GM21825 (cell line): ENCODE results near the gene NEO1.
"Not testable (repeated sequence)": the region's sequence is repeated elsewhere in the genome, so short reads cannot be mapped to it uniquely, and the experiment has no call there.

ENCODE experiments used
- ATAC-seq: cut with Tn5 transposase; IDR thresholded peaks from one replicate; pipeline ENCODE4 v1.9.1; 2021; ENCODE audit warnings: mild to moderate bottlenecking, moderate library complexity; ENCODE audit not compliant: unreplicated experiment

Gene NEO1

DNA sequence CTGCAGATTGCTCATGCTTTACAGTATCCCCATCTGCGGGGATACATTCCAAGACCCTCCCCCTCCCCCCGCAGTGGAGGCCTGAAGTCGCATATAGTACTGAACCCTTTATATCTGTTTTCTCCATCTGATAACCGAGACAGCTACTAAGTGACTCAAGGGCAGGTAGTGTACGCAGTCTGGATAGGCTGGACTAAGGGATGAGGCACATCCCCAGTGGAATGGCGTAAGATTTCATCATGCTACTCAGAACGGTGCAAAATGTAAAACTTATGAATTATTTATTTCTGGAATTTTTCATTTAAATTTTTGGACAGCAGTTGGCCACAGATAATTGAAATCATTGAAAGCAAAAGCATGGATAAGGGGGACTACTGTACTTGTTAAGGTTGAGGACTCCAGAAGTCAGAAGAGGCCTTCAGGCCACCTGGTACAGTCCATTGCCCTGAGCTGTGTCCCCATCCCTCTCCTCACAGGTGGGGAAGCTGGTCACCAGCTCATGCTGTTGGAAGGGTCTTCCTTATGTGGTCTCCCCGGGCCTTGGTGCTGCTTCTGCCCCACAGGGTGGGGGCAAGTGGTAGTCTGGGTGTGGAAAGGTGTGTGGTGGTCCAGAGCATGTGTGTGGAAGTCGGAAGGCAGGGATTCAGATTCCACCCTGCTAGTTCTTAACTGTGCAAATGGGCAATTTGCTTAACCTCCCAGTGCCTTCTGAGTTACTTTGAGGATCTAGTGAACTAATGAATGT, 244.5 kb downstream of the NEO1 start:
- ATAC-seq, result no peak

DNA sequence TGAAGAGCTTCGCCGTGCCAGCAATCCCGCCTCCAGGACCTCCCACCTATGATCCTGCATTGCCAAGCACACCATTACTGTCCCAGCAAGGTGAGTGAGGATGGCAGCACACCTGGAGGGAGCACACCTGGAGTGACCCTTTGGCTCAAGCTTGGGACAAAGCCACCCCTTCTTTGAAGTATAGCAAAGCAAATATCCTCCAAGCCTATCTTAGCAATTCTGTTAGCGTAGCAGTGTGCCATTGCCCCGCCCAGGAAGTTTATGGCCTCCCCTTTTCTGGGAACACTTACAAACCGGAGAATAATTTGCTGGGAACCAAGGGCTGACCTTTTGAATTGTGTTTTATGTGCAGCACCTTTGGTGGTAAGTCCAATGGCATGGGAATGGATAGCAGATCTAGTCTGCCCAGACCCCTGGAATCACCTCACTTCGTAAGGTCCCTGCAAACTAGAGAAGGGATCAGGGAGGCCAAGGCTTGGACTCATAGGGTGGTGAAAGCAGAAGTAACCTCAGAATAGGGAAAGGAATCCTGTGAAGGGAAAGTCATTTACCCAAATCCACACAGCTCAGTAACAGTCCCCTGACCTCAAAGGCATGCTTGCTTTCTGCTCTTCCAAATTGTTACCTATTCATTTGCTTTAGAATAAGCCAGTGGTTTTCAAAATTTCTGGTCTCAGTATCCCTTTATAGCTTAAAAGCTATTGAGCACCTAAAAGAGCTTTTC, 246.4 kb downstream of the NEO1 start:
- no peak for ATAC-seq

DNA sequence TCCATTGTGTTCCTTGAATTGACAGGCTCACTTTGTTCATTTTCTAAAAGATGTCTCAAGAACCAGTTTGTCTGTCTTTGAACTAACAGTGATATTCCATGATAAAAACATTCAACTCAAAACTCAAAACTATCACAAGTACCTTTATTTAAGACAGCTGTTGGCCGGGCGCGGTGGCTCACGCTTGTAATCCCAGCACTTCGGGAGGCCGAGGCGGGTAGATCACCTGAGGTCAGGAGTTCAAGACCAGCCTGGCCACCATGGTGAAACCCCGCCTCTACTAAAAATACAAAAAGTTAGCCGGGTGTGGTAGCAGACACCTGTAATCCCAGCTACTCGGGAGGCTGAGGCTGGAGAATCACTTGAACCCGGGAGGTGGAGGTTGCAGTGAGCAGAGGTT, 248.0 kb downstream of the NEO1 start:
- not testable (repeated sequence) for ATAC-seq

DNA sequence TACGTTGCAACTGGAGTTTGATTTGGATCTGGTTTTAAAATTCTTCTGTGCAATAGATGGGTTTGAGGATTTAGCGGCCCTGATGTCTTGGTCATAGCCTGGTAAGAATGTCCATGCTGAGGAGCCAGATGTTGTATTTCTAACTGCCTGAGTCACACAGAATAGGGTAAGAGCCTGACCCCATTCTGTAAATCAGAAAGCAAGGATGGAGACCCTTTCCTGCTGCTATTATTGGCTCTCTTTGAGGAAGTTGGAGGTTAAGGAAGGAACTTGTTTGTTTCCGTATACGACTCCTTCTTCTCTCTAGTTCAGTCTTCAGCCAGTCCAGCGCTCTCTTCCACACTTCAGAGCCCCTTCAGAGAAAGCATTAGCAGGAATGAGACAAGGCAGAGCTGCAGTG, 251.4 kb downstream of the NEO1 start:
- no peak for ATAC-seq

DNA sequence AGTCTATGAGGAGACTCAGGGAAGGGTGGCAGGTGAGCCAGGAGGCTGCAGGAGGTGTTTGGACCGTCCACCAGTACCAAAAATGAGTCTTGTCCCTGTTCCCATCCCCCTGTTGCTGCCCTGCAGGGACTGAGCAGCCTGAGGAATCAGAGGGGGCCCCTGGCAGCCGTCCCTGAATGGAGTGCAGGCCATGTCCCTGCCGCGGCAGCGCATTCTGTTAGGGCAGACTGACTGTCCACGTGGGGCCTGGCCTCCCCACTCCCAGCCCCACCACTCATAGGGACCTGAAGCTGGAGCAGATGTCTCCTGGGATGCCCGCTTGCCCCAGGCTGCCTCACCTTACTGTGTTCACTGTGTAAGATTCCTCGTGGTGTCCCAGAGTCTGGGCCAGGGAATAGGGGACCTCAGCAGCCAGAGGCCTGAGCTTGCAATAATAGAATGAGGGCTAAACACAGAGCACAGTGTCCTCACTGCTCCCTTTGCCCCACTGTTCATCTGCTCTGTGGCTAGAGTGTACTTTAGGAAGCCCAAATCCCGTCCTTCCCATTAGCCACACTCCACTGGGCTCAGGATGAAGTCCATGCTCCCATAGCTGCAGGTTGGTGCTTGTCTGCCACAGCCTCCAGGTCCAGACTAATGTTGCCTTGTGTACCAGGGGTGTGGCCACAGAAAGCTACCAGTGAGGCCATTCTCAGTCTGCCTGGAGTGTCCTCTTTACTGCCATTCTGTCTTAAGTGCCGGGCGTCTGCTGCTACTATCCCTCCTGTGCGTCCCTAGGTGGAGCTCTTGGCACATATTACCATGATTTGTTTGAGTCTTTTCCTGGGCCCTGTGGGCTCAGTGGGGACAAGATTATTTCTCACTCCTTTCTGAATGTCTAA, 253.3 kb downstream of the NEO1 start:
- no peak for ATAC-seq

DNA sequence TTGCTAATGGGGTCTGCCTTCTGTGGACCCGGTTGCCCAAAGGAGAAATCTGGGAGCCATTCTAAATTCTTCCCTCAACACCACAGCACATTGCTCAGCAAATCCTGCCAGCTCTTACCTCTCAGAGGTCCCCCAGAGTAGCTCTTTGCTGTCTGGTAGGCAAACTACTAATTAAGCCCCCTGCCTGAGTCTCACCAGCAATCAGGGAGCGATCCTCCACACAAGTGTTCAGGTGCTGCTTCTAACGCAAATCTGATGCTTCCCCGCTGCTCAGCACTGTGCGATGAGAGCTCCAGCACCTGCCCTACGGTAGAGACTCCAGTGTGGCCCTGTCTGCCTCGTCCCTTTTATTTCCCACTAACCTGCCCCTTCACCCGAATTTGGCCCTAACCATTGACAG, 256.0 kb downstream of the NEO1 start:
- no peak for ATAC-seq

DNA sequence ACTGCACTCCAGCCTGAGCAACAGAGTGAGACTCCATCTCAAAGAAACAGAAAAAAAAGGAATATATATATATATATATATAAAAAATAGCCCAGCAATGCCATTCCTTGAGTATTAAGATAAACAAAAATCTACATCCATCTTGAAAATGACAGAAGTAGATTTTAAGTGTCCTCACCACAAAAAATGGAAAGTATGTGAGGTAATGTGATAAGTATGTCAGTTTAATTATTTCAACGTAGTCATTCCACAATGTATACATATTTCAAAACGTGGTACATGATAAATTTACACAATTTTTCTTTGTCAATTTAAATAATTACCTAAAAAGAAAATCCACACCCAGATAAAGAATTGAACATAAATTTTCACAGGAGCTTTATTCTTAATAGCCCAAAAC, 261.6 kb downstream of the NEO1 start:
- ATAC-seq, result no peak

DNA sequence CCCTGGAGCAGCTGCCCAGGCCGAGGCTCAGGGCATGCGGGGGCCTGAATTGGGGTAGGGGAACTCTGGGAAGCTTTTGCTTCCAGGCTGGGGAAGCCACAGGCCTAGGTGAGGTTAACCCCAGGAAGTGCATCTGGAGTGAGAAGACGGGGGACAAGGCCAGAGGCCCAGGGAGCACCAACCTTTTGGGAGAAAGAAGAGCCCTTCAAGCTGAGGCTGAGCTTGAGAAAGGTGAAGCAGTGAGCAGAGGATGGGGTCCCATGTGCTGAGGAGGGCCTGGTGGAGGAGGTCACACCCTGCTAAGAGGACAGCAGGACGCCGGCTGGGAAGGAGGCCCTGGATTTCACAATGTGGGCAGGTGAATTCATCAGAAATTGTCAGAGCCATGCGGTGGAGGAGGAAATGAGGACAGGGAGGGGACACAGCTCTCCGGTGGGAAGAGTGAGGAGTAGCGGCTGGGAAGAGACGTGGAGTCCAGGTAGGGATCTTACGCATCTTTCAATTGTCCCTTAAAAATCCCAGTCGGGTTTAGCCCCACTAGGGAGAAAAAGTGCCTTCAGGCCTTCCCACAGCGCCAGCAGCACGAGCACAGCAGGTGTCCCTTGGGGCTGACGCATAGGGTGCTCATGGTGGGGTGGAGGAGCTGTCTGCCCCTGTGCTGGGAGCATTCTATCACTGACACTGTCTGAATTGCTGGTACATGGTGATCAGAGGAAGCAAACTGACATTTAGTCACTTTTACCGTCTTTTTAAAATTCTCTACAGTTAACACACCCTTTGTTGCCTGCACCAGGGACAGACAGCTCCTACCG, 265.6 kb downstream of the NEO1 start:
- no peak for ATAC-seq

DNA sequence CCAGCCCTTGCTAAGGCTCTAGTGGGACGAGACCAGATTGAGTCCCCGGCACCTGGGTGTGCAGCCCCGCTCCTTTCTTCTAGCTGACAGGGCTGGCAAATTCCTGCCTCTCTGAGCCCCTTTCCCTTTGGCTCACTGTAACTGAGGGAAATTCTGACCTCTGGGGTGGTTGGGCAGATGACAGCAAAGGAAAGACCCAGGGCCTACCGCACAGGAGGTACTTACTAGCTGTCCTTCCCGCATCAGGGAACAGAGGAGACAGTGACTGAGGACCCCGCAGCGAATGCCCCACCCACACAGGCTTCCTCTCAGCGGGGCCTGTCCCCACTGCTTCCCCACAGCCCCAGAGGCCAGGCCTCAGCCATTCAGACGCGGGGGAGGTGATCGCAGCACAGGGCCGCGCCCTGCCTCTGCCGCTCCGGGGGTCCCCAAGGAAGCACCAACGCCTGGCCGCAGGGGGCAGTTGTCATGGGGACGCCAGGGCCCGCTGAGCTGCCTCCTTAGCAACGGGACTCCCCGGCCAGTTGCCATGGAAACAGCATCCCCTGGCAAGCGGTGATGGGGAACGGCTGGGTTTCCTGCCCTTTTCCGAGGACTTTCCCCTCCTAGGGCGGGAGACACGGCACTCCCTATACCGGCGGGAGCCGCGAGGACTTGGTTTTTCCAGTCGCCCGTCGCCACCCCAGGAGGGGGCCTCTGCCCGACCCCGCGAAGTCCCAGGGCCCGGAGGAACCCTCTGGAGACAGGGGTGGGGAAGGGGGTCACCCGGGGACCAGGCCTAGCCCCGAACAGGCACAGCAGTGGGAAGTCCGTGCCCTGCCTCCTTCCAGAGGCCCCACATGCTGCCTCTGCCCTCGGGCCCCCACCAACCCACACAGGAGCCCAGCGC, 266.4 kb downstream of the NEO1 start:
- no peak for ATAC-seq

DNA sequence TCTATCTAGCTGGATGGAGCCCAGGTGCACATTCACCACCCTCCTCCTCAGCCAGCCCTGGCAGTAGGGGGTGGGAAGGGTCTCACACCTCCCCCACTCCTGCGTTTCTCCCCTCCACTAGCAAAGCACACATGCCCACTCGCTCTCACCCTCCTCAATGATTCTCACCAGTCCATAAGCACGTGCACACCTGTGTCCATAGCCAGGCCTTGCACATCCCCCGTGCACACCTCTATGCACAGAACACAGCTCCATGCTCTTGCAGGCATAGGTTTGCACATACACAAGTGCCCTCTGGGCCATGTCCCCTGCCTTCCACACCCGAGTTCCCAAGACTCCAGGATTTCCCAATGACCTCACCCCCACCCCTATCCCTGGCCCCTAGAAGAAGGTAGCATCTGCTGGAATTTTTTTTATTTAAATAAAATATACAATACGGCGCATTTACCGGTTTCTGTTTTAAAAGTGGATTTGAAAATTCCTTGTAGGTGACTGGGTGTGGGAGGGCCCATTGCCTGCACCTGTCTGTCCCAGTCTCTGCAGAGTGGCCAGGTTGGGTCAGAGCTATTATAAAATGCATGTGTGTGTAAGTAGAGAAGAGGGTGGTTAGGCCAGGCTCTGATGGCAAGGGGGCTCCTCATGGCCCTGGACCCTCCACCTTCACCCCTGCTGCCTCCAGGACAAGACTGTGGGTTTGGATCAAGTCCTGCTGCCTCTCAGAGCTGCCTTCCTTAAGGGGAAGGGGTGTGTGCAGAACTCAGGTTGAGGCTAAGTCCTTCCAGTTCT, 267.4 kb downstream of the NEO1 start:
- ATAC-seq, result no peak

DNA sequence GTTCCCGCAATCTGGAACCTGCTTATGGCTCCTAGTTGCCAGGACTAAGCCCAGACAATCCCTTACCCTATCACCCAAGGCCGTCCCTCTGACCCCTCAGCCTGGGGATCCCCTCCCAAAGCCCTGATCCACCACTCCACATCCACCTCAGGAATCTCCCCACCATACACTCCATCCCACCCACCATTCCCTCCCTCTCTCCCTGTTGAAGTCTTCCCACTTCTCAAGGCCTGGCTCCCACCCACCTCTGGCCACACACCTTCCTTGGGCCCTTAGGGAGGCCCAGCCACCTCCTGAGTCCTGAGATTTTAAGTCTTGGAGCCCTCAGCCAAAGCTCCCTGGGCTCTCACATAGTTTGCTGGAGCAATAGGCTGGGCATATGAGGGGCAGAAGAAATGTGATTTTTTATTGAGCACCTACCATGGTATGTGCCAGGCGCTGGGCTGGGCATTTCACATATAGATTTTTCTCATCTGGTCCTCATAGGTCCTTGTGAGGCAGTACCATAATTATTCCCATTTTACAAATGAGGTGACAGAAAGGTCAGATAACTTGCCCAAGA, 268.4 kb downstream of the NEO1 start:
- no peak for ATAC-seq

DNA sequence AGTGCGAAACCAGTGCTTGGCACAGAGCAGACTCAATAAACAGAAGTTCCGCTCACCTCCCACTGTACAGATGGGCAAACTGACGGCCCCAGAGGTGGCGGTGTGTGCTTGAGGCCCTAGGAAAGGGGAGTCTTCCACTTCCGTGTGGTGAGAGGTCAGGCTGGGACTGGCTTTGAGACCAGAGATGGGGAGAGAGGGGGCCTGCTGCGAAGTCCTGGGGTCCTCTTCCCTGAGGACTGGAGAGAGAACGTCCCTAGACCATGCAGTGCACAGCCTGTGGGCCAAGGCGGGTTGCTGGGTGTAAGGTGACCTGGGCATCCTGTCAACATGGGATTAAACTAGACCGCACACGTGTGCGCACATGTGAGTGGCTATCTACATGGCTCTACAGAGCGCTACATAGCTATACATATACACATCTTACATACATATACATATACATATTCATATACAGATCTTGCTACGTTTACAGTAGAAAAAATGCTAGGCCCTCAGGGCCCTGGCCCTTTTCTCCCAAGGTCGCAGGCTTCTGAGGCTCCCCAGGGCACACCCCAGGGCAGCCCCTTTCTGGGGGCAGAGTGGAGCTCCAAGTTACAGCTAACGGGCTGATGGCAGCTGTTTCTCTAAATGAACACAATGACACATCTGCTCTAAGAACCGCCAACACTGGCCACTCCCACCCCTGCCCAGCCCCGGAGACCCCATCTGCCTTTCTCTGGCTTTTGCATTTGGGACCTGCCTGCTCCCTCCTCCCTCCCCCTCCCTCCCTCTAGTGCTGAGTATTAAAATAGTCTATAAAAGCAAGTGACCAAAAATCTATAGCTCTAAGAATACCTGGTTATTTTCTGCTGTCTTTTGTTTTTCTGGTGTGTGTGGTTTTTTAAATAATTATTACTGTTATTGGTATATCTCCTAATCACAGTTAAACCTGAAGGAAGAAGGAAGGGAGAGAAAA, 269.5 kb downstream of the NEO1 start:
- ATAC-seq, result no peak

DNA sequence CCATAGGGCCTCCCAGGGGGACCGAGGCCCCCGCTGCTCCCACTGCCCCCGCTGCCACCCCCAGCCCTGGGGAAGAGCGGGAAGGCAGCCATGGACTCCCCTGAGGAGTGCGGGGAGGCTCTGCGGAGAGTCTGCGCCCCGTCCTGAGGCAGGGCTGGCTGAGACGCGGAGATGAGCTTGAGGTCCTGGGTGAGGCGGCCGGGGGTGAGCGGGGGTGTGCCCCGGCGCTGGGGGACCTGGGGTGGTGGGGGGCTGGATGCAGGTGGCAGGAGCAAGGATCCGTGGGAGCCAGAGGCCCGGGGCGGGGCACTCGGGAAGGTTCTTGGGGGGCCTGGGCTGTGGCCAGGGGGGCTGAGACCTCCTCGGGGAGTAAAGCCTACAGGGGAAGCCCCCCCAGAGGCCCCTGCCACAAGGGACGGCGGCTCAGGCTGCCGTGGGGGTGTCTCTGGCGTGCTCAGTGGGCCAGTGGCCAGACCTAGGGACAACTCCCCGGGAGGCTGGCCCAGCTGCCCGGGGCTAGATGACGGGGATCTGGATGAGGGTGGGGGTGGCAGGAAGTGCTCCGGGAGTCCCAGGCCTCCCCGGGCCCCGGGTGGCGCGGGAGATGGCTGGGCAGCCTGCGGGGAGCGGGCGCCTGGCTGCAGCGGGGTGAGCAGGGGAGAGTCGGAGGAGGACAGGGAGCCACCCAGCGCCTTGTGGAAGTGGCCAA, 270.6 kb downstream of the NEO1 start:
- no peak for ATAC-seq

DNA sequence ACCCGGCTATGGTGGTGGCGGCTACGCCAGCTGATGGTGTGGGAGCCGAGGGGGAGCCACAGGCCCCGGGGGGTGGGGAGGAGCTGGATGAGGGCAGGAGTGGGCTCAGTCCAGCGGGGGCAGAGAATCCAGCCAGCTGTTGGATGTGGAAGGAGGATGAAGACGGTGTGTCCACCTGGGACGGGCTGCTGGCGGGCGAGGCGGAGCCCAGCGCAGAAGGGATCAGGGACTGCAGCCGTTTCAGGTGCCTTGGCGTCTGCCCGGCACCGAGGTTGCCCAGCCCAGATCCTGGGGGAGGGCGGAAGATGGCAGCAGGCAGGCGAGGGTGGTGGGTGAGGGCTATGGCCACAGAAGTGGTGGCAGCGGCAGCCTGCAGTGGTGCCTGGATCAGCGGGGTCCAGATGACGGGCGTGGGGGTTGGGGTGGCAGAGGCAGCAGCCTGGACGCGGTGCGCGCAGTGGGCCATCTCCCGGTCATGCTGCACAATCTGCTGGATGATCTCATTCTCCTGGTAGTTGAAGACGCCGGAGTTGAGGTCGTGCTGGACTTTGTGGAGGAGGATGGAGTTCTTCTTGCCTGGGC, 271.2 kb downstream of the NEO1 start:
- ATAC-seq, result no peak

DNA sequence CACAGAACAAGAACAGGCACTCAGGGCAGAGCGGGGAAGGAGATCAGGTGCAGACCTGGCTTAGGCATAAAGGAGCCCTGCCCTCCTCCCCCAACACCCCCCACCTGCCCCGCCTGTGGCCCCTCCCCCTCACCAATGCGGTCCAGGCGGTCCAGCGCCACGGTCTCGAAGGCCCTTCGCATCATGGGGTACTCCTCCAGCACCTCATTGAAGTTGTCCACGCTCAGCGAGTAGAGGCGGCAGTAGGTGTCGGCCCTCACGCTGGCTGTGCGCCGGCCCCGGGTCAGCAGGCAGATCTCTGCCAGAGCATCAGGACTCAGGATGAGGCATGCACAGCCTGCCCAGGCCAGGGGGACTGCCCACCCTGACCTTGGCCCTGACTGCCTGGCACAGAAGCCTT, 271.7 kb downstream of the NEO1 start:
- no peak for ATAC-seq

DNA sequence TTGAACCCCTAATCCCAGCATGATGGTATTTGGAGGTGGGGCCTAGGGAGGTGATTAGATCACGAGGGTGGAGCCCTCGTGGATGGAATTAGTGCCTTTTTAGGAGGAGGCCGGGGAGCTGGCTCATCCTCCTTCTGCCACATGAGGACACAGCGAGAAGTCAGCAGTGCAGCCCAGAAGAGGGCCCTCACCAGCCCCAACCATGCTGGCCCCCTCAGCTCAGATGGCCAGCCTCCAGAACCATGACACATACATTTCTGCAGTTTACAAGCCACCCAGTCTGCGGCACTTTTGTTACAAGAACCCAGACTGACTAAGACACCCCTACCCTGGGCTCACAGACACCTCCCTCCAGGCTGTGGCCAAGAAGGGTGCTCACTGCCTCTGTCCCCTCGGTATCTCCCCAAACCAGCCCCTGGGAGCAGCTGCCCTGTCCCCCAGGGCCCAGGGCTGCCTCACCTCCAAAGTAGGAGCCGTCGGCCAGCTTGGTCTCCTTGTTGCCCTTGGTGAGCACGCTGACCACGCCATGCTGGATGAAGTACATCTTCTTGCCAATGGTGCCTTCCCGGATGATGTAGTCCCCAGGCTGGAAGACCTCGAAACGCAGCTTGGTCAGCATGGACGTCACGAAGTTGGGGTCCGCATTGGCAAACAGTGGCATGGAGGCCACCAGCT, 272.4 kb downstream of the NEO1 start:
- no peak for ATAC-seq
